GM19397 (cell line): ENCODE measurements around the gene PXK.
"Not testable (repeated sequence)": the region's sequence is repeated elsewhere in the genome, so short reads cannot be mapped to it uniquely, and the experiment has no call there.

Experiments
- ATAC-seq: cut with Tn5 transposase; IDR thresholded peaks from one replicate; pipeline ENCODE4 v1.9.1; 2021; ENCODE audit warnings: mild to moderate bottlenecking, moderate library complexity; ENCODE audit not compliant: unreplicated experiment

The PXK gene

DNA sequence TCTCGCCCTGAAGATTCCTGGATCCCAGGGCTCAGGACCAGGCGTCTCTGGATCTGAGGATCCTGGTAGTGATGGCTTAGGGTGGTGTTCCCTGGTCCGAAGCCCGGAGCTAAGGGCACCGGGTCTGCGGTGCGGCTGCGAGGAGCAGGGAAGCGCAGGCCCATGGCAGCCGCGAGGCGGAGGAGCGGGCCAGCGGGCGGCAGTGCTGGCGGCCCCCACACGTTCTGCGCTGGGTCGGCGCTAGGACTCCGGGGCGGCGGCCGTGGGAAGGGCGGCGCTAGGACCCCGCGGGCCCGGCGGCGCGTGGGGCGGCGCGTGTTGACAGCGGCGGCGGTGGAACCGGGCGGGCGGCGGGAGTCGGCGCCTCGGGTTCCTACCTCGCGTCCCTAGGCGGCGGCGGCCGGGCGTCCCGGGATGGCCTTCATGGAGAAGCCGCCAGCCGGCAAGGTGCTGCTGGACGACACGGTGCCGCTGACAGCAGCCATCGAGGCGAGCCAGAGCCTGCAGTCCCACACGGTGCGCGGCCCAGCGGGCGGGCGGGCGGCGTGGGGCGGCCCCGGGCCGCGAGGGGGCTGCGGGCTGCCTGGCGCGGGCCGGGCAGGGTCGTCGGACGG, at the start of gene PXK:
Gene PXK (plus strand): TSS at position 318 of the 614 bp plus-strand sequence. CDS start 97 bp downstream, at position 415.
- ATAC-seq: peak; percentile 94

GRCh38 chr3:58285334-58285733, 47.4 kb upstream of the PXK start:
- ATAC-seq: no peak

- ATAC-seq: no peak
Observed at GRCh38 chr3:58287354-58287753, 45.3 kb upstream of the PXK start.

DNA sequence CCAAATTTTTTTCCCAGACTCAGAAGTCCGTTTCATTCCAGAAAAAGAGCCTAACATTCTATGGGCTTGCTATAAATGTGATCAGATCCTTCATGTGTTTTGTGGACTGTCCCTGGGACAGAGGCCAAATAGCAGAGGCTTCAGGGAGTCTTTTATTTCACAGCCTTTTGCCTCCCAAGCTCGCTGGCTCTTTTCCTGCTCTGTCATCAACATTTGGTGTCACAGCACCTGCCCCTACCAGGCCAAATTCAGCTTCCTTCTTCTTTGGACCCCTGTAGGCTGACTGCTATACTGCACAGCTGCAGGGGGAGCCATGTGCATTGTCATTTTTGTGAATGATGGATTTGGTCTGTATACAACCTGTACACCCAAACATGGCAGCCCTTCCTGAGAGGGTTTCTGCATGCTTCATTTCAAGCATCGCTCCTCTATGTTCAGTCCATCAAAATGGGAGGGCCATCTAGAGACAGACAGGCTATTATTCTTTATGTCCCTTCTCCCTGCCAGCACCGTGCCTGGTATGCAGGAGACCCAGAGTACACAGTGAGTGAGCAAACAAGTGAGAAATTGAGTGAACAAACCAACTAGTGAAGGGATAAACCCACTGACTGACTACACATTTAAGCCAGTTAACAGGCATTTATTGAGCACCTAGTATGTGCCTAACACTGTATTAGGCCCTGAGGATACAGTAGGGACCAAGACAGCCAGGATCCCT, 44.5 kb upstream of the PXK start:
- no peak for ATAC-seq

GRCh38 chr3:58288964-58289613, 43.6 kb upstream of the PXK start:
- not testable (repeated sequence) for ATAC-seq

- not testable (repeated sequence) for ATAC-seq
Observed at GRCh38 chr3:58290446-58290845, 42.2 kb upstream of the PXK start.

DNA sequence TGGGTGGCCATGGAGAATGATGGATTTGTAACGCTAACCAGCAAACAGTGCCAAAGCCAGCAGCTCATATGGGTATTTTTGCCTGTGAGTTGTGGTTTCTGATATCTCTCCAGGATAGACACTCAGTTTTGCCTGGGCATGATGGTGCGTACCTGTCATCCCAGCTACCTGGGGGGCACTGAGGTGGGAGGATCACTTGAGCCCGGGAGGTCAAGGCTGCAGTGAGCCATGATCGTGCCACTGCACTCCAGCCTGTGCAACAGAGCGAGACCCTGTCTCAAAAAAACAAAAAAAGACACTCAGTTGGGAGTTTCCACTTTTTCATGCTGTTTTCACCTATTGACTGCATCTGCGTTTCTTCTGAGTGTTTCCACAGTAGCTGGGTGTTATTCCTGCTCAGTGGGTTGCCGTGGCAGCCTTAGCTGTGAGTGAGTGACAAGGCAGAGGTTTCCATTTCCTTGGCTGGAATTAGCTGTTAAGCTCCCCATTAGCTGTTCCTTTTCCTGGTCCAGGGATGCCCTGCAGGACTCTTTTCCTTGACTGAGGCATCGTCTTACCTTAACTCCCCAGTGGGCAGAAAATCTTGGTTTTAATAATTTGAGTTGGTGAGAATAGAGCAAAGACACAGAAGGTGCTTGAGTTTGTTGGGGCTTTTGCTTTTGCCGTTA, 40.9 kb upstream of the PXK start:
- no peak for ATAC-seq

GRCh38 chr3:58292866-58293265, 39.8 kb upstream of the PXK start:
- ATAC-seq: no peak

DNA sequence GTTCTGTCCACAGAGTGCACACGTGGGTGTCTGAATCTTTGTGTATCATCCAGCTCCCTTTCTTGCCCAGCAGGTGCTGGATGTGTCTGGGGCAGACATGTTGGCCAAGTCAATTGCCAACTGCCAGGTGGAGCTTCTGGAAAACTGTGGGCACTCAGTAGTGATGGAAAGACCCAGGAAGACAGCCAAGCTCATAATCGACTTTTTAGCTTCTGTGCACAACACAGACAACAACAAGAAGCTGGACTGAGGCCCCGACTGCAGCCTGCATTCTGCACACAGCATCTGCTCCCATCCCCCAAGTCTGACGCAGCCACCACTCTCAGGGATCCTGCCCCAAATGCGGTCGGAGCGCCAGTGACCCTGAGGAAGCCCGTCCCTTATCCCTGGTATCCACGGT, 39.2 kb upstream of the PXK start:
- ATAC-seq: no peak

GRCh38 chr3:58296269-58296668, 36.4 kb upstream of the PXK start:
- ATAC-seq: no peak

GRCh38 chr3:58296843-58297242, 35.8 kb upstream of the PXK start:
- ATAC-seq: no peak

DNA sequence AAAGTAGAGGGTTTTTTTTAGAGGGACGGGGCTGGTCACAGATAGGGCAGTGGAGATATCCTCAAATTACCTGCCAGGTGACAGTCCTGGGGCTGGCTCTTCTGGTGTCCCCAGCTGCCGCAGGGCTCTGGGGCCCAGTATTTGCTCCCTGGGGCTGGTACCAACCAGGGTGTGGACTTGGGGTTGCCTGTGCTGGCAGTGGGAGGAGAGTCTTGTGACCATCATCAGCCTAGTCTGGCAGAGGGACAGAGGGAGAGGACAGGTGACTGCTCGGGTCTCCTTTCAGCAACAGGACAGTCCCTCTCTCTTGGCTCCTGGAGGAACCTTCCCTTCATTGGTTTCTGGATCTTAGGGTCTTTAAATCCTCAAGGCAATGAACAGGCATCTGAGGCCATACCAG, 34.5 kb upstream of the PXK start:
- ATAC-seq: no peak

- no peak for ATAC-seq
Observed at GRCh38 chr3:58299075-58299474, 33.6 kb upstream of the PXK start.

GRCh38 chr3:58299839-58300516, 32.7 kb upstream of the PXK start:
- no peak for ATAC-seq

GRCh38 chr3:58305882-58306711, 26.6 kb upstream of the PXK start, which contains the start of the genes HTD2 and RPP14:
Gene HTD2 (plus strand): TSS chr3:58306520. CDS start chr3:58317614, 11,094 bp downstream.
Gene RPP14 (plus strand): TSS chr3:58306245. CDS start chr3:58310330, 4,085 bp downstream.
- peak; percentile 92 for ATAC-seq

GRCh38 chr3:58307639-58308215, 25.0 kb upstream of the PXK start:
- ATAC-seq: no peak

DNA sequence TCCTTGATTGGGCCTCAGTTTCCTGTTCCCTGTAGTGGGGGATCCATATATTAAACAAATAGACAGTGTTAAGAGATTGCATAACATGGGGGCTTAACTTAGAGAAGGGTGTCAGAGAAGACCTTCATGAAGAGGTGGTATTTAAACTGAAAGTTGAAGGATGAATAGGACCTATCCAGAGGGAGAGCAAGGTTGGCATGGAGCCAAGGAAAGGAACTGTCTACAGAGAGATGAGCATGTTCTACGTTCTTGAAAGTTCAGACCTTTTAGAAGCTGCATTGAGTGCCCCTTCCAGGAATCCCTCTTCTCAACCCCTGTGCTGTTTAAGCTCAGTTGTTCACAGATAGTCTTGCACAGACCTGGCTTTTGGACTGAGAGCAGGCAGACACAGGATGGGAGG, 24.0 kb upstream of the PXK start:
- no peak for ATAC-seq

- ATAC-seq: no peak
Observed at GRCh38 chr3:58317811-58318210, 14.9 kb upstream of the PXK start.

DNA sequence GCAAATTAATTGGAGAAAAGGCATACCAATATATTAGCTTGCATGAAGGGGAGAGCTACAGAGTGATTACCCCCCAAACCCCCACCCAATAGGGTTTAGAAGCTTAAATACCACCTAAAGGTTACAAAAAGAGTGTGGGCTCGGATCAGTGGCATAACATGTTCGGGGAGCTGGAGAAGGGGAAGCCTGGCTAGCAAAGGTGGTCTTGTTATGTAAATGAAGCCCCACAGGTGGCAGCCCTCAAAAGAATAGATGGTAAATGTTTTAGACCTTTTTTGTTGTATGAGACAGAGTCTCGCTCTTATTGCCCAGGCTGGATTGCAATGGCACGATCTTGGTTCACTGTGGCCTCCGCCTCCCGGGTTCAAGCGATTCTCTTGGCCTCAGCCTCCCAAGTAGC, 10.9 kb upstream of the PXK start:
- ATAC-seq: no peak

DNA sequence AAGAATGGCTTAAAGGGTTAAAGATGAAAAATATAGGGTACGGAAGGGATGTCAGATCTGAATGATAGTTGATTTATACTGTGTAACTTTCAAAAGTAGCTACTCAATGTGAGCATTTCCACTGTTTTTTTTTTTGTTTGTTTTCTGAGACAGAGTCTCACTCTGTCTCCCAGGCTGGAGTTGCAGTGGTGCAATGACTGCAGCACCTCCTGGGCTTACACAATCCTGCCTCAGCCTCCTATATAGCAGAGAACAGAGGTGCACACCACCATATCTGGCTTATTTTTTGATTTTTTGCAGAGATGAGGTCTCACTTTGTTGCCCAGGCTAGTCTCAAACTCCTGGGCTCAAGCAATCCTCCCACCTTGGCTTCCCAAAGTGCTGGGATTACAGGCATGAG, 9.9 kb upstream of the PXK start:
- no peak for ATAC-seq
